ENCODE data around the gene TLK2.
"Not testable (repeated sequence)": the region's sequence is repeated elsewhere in the genome, so short reads cannot be mapped to it uniquely, and the experiment has no call there.

The TLK2 gene

DNA sequence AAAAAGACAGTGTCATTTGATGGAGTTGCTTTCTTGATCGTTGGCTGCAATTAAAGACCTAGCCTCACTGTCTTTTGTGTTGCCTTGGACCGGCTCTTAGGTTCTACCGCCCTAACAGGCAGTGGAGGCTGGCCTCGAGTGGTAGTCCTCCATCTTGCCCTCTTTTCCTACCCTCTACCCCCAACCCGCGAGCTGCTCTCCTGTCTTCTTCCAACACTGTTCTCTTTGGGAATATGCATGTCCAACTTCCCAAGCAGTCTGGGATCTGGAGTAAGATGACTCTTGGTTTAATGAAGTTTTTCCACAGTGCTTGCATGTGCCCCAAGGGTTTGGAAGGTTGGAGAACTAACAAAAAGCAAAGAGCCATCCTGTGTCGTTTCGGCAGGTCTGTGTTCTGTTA is 1.5 kb upstream of the TLK2 start:
- not testable (repeated sequence) for H3K27me3 ChIP-seq (ENCODE audit: insufficient read depth, low read length); H2BK12ac ChIP-seq (ENCODE audit: low read length); H3K36me3 ChIP-seq (ENCODE audit: control insufficient read depth in 1 of 2, insufficient read depth in 2 of 2, low read length in 2 of 2); H4K8ac ChIP-seq (ENCODE audit: low read depth, low read length); H3K9ac ChIP-seq (ENCODE audit: low read length); H3K79me1 ChIP-seq (ENCODE audit: low read length); H2BK120ac ChIP-seq (ENCODE audit: insufficient read depth, low read length, poor library complexity); H2AFZ ChIP-seq (ENCODE audit: insufficient read depth, low read length, poor library complexity); H3K9me3 ChIP-seq (ENCODE audit: insufficient read depth, low read depth, low read length); H3K4me1 ChIP-seq (ENCODE audit: control insufficient read depth in 1 of 2, insufficient read depth in 2 of 2, low read length in 2 of 2); DNase-seq; H2AK5ac ChIP-seq (ENCODE audit: low read length); H4K91ac ChIP-seq (ENCODE audit: low read depth, low read length); H3K4me3 ChIP-seq (ENCODE audit: low read depth, low read length); H2BK5ac ChIP-seq (ENCODE audit: low read depth, low read length, poor library complexity); H3K18ac ChIP-seq (ENCODE audit: low read length); H3K27ac ChIP-seq (ENCODE audit: low read depth, low read length); H3K4ac ChIP-seq (ENCODE audit: low read depth, low read length); H3K23ac ChIP-seq (ENCODE audit: low read length); H3K14ac ChIP-seq (ENCODE audit: low read length); H4K12ac ChIP-seq (ENCODE audit: low read depth, low read length)
- peak overlapping the region; percentile 72 for H3K4me2 ChIP-seq (ENCODE audit: low read length)
- no CpG with 5 or more reads among the region's 8 CpGs for WGBS (ENCODE audit: extremely low coverage, insufficient coverage, insufficient read length)
- peaks cover 12% of the 10 kb centered on the region for H3K79me2 ChIP-seq (ENCODE audit: control insufficient read depth, insufficient read depth, low read length, poor library complexity)

DNA sequence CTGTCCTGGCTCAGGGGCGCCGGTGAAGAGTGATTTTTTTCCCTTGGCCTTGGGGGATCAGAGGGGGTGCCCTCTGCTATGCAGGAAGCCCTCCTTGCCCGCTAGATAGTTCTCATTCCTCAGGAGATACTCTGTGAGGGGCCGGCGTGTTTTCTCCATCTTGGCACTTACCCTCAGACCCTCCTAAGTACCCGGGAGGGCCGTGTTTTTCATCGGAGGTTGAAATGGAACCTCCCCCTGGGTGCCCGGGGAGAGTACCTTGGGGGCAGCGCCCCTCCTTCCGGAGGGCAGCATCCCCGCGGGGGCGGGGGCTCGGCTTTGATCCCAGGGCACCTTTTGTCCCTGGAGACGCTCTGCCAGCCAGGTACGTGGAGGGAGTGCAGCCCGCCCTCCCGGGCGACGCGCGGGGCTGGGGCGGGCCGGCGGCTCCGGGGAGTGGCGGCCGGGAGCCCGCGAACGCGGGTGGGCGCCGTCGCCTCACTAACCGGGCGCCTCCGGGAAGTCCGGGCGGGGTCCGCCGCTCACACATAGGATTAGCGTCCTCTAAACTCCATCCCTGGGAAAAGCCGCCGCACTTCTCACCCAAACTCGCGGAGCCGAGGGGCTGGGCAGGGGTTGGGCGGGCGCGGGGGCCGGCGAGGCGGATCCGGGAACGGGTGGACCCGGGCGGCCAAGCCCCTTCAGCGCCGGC is 762 bp upstream of the TLK2 start:
- peak overlapping the region; percentile 88 for H3K9ac ChIP-seq (ENCODE audit: low read length)
- not testable (repeated sequence) for H3K36me3 ChIP-seq (ENCODE audit: control insufficient read depth in 1 of 2, insufficient read depth in 2 of 2, low read length in 2 of 2); H2BK12ac ChIP-seq (ENCODE audit: low read length); H3K9me3 ChIP-seq (ENCODE audit: insufficient read depth, low read depth, low read length); H3K4me1 ChIP-seq (ENCODE audit: control insufficient read depth in 1 of 2, insufficient read depth in 2 of 2, low read length in 2 of 2); H3K27me3 ChIP-seq (ENCODE audit: insufficient read depth, low read length); DNase-seq; H3K79me1 ChIP-seq (ENCODE audit: low read length); H3K23ac ChIP-seq (ENCODE audit: low read length)
- peaks cover 12% of the 10 kb centered on the region for H3K79me2 ChIP-seq (ENCODE audit: control insufficient read depth, insufficient read depth, low read length, poor library complexity)
- peak overlapping the region; percentile 86 for H4K8ac ChIP-seq (ENCODE audit: low read depth, low read length)
- H3K4ac ChIP-seq (ENCODE audit: low read depth, low read length), result peak overlapping the region; percentile 92
- peak overlapping the region; percentile 91 for H3K18ac ChIP-seq (ENCODE audit: low read length)
- H2AK5ac ChIP-seq (ENCODE audit: low read length), result peak overlapping the region; percentile 77
- peak overlapping the region; percentile 72 for H3K4me2 ChIP-seq (ENCODE audit: low read length)
- H2BK120ac ChIP-seq (ENCODE audit: insufficient read depth, low read length, poor library complexity), result peak overlapping the region; percentile 53
- peak overlapping the region; percentile 79 for H3K27ac ChIP-seq (ENCODE audit: low read depth, low read length)
- peak overlapping the region; percentile 72 for H3K4me3 ChIP-seq (ENCODE audit: low read depth, low read length)
- no CpG with 5 or more reads among the region's 61 CpGs for WGBS (ENCODE audit: extremely low coverage, insufficient coverage, insufficient read length)
- H2AFZ ChIP-seq (ENCODE audit: insufficient read depth, low read length, poor library complexity), result peak overlapping the region; percentile 71
- H2BK5ac ChIP-seq (ENCODE audit: low read depth, low read length, poor library complexity), result peak overlapping the region; percentile 69
- H3K14ac ChIP-seq (ENCODE audit: low read length), result peak overlapping the region; percentile 92
- peak overlapping the region; percentile 87 for H4K91ac ChIP-seq (ENCODE audit: low read depth, low read length)
- peak overlapping the region; percentile 85 for H4K12ac ChIP-seq (ENCODE audit: low read depth, low read length)

DNA sequence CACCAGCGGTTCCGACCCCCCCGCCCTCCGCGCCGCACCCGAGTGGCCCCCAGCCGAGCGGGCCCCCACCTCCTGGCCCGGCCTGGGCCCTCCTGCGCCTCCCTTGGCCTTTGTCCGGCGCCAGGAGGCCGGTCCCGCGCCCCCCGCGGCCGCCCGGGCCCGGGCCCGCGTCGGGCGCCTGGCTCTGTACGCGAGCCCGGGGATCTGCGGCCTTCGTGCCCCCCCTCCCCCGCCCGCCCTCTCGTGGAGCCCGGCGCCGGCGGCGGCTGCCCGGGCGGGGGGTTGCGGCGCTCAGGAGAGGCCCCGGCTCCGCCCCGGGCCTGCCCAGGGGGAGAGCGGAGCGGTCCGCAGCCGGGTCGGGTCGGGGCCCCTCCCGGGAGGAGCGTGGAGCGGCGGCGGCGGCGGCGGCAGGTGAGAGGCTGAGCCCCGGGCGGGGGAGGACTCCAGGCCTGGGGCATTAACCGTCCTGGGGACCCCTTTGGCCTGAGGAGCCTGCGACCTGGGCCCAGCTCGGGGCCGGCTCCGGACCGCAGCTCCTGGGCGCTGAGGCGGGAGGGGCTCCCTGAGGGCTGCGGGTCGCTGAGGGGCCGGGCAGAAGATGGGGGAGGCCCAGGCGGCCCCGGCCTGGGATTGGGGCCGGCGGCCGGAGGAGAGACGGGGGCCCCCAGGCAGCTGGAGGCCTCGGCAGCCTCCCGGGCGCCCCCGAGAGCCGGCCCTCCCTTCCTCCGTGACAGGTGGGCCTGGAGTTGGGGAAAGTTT is 434 bp downstream of the TLK2 start:
- not testable (repeated sequence) for H3K36me3 ChIP-seq (ENCODE audit: control insufficient read depth in 1 of 2, insufficient read depth in 2 of 2, low read length in 2 of 2); H3K27me3 ChIP-seq (ENCODE audit: insufficient read depth, low read length); H3K4me1 ChIP-seq (ENCODE audit: control insufficient read depth in 1 of 2, insufficient read depth in 2 of 2, low read length in 2 of 2); H2BK12ac ChIP-seq (ENCODE audit: low read length); H3K9me3 ChIP-seq (ENCODE audit: insufficient read depth, low read depth, low read length); H2AK5ac ChIP-seq (ENCODE audit: low read length); H3K23ac ChIP-seq (ENCODE audit: low read length); H3K79me1 ChIP-seq (ENCODE audit: low read length)
- Histone ChIP-seq H3K14ac (ENCODE audit: low read length) (peak overlapping the region; percentile 91), H2AFZ (ENCODE audit: insufficient read depth, low read length, poor library complexity) (peak overlapping the region; percentile 10), H3K4me2 (ENCODE audit: low read length) (peak overlapping the region; percentile 68), H2BK120ac (ENCODE audit: insufficient read depth, low read length, poor library complexity) (peak overlapping the region; percentile 64), H3K4ac (ENCODE audit: low read depth, low read length) (peak overlapping the region; percentile 39), H3K9ac (ENCODE audit: low read length) (peak overlapping the region; percentile 93), H4K91ac (ENCODE audit: low read depth, low read length) (peak overlapping the region; percentile 77), H4K12ac (ENCODE audit: low read depth, low read length) (peak overlapping the region; percentile 54), H3K18ac (ENCODE audit: low read length) (peak overlapping the region; percentile 33), H3K27ac (ENCODE audit: low read depth, low read length) (peak overlapping the region; percentile 67), H3K4me3 (ENCODE audit: low read depth, low read length) (peak overlapping the region; percentile 85), H3K79me2 (ENCODE audit: control insufficient read depth, insufficient read depth, low read length, poor library complexity) (peaks cover 12% of the 10 kb centered on the region), H2BK5ac (ENCODE audit: low read depth, low read length, poor library complexity) (peak overlapping the region; percentile 26), H4K8ac (ENCODE audit: low read depth, low read length) (peak overlapping the region; percentile 79)
- no CpG with 5 or more reads among the region's 84 CpGs for WGBS (ENCODE audit: extremely low coverage, insufficient coverage, insufficient read length)
- peak in 1 of 2 donors; percentile 18 for DNase-seq

DNA sequence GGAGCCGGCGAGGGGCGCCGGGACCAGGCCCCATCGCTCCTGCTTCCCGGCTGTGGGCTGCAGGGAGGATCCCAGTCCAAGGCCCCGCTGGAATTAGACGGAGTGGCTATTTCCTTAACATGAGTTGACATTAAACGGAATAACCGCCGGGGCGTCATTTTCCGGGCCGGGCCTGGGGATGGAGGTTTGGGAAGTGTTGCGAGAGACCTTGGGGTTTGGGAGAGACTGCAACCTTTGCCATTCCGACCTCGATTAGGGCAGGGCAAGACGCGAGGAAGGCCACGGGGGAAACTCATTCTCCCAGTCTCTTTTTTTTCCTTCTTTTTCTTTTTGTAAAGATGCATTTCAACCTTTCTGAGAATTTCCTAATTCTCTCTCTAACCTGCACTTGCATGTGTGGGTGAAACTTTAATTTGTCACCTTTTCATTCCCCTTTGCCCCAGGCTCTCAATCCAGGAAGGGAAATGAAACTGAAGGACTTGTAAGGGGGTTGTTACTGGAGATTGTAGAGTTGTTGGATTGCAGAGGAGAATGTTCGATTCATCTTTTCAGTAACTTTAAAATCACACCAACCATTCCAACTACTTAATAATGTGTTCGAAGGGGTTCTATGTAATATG is 1.1 kb downstream of the TLK2 start:
- Histone ChIP-seq H3K14ac (ENCODE audit: low read length) (peak overlapping the region; percentile 19), H3K9ac (ENCODE audit: low read length) (peak overlapping the region; percentile 86), H3K4me3 (ENCODE audit: low read depth, low read length) (peak overlapping the region; percentile 85), H3K4ac (ENCODE audit: low read depth, low read length) (peak overlapping the region; percentile 86), H3K27ac (ENCODE audit: low read depth, low read length) (peak overlapping the region; percentile 14), H2BK5ac (ENCODE audit: low read depth, low read length, poor library complexity) (peak overlapping the region; percentile 56), H3K4me2 (ENCODE audit: low read length) (peak overlapping the region; percentile 68), H3K18ac (ENCODE audit: low read length) (peak overlapping the region; percentile 30), H4K8ac (ENCODE audit: low read depth, low read length) (peak overlapping the region; percentile 79), H2BK120ac (ENCODE audit: insufficient read depth, low read length, poor library complexity) (peak overlapping the region; percentile 33), H4K12ac (ENCODE audit: low read depth, low read length) (peak overlapping the region; percentile 7), H4K91ac (ENCODE audit: low read depth, low read length) (peak overlapping the region; percentile 77), H3K79me2 (ENCODE audit: control insufficient read depth, insufficient read depth, low read length, poor library complexity) (peaks cover 12% of the 10 kb centered on the region)
- H3K79me1 ChIP-seq (ENCODE audit: low read length); H3K27me3 ChIP-seq (ENCODE audit: insufficient read depth, low read length); H2AFZ ChIP-seq (ENCODE audit: insufficient read depth, low read length, poor library complexity); H3K4me1 ChIP-seq (ENCODE audit: control insufficient read depth in 1 of 2, insufficient read depth in 2 of 2, low read length in 2 of 2); H2BK12ac ChIP-seq (ENCODE audit: low read length); H3K23ac ChIP-seq (ENCODE audit: low read length); H3K9me3 ChIP-seq (ENCODE audit: insufficient read depth, low read depth, low read length); H3K36me3 ChIP-seq (ENCODE audit: control insufficient read depth in 1 of 2, insufficient read depth in 2 of 2, low read length in 2 of 2); H2AK5ac ChIP-seq (ENCODE audit: low read length): not testable (repeated sequence)
- WGBS (ENCODE audit: extremely low coverage, insufficient coverage, insufficient read length), result no CpG with 5 or more reads among the region's 22 CpGs
- peak; percentile 10 to 35 for DNase-seq

All from trophoblast cell (in vitro differentiated cells and primary cell).